Stimulated activated CD8-positive, alpha-beta memory T cell treated with anti-CD3 and anti-CD28 coated beads, Interleukin-12 subunit alpha, Interleukin-12 subunit beta, amount 100 ng/mL, for 24 hours (primary cell): Measurements from ENCODE around the gene NIM1K.
A peak's percentile ranks its signal among the peaks of the same experiment; 100 is the strongest.
"Not testable (repeated sequence)": the region's sequence is repeated elsewhere in the genome, so short reads cannot be mapped to it uniquely, and the experiment has no call there.

Source experiments
- DNase-seq: peaks from one replicate; pipeline ENCODE4 v3.0.0-alpha.2; 2020; ENCODE audit errors: extremely low read depth

NIM1K gene

DNA sequence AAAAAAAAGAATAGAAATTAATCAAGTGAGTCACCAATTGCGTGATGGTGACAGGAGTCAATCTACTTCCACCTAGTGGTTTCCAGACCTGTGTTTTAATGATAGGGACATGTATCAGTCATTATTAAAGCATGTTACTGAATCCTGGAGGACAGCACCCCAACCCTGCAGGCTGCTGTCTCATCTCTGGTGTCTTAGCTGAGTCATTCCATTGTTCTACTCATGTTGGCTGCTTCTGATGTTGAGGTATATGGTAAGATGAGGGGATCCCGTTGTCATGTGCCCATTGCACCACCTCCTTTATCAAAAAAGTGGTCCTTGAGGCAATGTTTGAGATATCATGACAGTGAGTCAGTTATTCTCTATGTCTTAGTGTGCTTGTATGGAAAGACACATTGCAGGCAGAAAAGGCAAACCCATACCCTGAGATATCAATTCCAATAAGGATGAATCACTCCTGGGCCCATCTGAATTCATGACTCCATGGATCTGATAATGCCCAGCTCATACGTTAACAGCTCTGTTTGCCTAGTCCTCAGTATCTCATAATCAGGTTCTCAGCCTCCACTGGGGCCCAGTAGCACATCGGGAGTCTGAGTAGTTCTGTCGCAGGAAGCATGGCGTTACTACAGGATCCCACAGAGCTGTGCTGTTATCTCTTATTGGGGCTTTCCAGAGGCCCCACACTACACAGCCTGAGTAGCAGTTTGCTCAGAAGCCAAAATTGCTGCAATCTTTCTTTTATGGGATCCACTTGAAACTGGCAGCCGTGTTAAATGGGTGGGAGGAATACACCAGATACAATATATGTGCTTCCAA, 90.0 kb downstream of the NIM1K start:
- DNase-seq: peak; percentile 1

DNA sequence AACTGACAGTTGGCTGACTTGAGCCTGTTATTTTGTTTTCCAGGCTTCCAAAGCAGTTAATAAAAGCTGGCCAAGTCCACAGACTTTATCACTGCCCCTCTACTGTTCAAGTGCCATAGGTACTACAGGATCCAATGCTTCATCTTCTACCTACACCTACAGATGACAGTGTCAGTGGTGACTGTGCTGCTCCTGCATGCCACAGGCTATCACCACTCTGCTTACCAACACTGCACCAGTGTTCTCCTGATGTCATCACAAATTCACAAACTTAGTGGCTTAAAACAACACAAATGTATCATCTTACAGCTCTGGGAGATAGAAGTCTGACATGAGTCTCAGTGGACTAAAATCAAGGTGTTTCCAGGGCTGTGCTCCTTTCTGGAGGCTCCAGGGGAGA, 94.6 kb downstream of the NIM1K start:
- DNase-seq: no peak

DNA sequence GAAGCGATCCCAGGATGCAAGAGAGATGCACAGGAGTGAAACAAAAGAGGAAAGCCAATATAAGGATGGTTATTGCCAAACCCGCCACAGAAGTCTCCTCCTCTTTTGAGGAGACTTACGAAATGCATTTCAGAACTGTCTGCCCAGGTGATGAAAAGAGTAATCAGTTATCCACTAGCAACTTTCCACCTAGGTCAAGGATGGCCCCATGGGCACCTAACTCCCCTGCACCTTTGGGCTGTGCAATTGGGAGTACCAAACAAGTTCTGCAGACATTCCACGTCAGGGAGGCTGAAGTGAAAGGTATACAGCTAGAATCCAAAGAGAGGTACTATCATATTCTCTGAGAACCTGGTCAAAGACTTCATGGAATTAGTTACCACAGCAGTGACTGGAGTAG, 95.5 kb downstream of the NIM1K start:
- no peak for DNase-seq

DNA sequence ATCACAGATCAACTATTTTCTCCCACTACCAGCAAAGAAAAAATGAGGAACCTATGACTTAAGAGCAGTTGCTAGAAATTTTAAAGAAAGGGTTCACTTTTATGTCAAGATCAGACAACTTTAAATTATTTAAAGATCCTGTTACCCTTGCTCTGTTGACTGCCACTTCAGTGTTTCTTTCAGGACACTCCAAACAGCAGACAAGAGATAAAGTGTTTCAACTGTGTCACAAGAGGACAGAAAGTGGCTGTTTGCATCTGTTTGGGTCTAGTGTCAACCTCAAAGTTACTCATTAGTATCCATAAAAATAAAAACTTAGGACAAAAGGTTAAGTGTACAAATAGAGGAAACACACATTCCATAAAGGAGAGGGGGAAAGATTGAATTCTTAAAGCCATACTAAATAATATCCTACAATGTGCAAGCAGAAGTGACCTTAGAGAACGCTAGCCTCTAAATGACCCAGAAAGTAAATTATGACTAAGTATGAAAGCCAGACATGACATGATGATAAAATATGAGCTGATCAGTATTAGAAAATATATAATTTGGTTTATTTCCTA, 96.3 kb downstream of the NIM1K start:
- no peak for DNase-seq

DNA sequence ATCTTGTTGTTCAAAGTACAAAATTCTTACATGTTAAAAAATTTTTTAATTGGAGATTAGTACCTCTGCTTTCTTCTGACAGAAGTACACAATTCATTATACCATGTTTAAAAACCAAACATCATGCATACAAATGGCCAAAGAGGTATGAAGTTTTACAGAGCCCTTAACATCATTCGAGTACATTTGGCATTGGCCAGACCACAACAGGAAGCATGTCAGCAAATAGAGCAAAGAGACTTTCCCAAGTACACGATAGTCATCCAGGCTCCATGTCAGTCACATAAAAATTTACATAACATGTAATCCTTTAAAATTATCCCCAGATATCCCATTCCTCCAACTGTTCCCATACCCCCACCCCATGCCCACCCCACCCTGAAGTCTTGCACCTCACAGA, 98.7 kb downstream of the NIM1K start:
- DNase-seq: no peak

DNA sequence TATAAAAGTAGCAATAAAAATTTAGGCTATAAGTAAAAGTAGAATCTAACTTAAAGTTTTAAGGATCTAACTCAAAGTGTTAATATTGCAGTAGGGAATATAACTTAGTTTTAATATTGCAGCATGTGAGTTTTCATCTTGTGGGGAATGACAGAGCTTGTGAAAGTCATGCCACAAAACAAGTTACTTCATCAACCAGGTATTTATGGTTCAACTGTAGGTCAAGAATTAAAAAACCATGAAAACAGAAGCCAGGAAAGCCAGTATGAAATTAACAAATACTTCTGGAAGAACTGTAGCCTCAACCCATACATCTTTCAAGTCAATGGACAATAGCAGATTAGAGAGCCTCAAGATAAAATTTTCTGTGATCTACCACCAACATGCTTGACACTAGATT, 102.2 kb downstream of the NIM1K start:
- DNase-seq: no peak

DNA sequence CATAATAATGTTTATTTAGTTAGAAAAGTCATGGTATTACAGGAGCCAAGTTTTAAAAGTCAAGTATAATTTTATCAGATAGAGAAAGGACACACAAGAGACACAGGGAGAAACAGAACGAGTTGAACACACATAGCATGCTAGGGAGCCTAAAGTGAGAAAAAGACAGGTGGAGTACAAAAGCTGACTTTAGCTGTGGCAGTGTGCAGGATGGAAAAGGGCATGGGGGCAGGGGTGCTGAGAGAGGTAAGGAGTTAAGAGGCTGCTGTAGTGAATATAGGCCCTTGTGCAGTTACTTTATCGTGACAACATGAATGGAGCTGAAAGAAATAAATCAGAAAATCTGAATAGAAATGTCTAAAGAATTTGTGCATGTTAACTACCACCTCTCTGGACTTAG, 103.2 kb downstream of the NIM1K start:
- no peak for DNase-seq

DNA sequence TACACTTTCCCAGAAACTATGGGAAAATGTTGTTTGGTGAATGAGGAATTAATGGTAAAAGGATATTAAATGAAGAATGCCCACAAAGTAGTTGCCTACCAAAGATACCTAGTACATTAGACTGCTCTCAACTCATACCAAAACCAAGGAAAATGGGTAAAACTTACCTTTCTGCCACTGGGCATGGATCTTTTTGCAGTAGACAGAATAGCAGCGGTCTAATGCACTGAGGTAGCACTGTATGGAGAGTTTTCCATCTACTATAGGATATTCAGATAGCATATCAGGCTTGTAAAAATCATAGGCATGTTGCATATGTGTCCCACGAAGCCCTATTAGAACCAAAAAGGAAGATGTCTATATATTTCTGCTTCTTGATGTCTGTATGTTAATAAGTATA, 104.8 kb downstream of the NIM1K start:
- DNase-seq: no peak

DNA sequence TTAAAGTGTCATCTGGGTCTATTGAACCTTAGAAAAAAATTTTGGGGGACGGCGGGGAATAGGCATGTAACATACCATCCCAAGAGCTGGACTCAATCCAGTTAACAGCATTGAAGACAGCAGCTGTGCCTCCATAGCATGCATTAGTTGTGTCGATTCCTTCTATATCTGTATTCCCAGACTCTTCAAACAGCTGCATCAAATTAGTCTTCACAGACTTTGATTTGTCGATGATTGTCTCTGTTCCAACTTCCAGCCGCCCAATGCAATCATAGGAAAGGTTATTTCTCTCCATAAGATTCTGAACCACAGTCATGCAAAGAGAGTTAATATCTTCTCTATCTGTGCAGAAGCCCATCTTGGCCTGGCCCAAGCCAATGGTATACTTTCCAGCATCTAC, 106.4 kb downstream of the NIM1K start:
- DNase-seq: no peak

DNA sequence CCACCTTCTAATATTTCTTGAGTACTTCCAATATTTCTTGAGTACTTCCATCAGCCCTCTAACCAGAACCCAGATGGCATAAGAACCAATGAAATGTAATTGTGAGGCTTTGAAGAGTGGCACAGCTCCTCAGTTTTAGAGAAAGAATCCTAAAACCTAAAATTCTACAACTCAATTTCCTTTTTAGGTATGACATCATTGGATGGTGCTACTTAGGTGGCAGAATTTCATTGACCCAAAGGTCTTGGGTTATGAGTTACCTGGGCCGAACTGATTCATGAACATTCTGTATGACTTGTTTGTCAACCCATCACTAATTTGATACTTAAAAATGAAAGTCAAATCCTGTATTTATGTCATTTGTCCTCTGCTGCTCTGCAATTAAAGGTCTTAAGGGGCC, 108.1 kb downstream of the NIM1K start:
- DNase-seq: no peak

DNA sequence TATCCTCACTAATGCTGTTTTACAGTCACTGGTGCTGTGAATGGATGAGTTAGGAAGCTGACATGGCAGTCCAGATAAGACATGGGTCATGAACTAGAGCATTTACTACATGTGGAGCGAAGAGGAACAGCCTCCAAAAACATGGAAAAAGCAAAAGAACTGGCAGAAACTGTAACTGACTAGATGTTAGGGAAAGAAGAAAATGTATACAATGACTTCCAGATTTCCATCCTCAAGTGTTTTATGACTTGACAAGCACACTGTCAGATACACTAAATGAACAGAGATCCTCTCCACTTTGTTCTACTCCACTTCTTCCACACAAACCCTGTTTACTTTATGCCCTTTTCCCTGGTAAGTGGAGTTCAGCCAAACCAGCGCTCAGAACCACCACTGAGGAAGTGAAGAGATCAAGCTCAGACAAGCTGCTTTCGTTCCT, 109.6 kb downstream of the NIM1K start:
- DNase-seq: no peak

DNA sequence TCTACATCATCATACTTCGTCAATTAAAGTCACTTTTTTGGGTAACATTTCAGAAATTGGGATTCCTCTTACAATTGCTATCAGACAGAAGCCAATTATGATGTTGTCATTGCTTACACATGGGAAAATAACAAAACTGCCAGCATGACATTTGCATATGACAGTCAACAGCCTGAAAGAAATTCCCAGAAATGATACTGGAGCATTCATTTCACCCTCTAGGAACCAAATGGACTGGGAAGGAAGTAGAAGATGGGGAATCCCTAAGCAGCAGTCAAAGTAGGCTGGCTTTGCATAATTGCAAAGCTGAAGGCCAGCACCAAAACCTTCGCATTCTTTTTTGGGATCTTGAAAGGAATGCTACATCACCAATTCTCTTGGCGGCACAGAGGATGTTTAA, 110.5 kb downstream of the NIM1K start:
- no peak for DNase-seq

DNA sequence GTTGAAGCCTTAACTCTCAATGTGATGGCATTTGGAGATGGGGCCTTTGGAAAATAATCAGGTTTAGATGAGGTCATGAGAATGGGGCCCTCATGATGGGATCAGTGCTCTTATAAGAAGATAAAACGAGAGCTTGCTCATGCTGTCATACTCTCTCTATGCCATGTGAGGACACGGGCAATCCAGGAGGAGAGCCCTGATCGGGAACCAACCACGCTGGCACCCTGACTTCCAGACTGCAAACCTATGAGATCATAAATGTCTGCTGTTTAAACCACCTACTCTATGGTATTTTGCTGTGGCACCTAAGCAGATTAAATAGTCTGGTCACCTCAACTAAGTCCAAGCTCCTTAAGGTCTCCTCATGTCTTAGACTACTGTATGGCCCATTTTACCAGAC, 111.2 kb downstream of the NIM1K start:
- DNase-seq: no peak

DNA sequence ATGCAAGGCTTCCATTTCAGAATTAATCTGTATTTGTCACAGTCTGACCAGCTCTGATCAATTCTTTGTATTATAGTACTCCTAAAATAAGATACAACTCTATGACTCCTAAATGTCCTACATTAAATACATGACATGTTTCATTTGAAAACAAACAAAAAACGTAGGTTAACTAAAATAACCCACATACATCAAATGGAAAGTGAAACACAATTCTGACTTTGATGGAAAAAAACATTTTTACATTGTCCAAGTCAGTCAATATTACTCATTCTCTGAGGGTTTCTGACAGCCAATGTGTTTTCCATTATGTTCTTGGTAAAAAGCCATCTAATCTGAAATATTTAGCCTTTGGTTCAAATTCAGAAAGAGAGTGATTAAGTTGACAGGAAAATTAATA, 112.5 kb downstream of the NIM1K start:
- DNase-seq: no peak

DNA sequence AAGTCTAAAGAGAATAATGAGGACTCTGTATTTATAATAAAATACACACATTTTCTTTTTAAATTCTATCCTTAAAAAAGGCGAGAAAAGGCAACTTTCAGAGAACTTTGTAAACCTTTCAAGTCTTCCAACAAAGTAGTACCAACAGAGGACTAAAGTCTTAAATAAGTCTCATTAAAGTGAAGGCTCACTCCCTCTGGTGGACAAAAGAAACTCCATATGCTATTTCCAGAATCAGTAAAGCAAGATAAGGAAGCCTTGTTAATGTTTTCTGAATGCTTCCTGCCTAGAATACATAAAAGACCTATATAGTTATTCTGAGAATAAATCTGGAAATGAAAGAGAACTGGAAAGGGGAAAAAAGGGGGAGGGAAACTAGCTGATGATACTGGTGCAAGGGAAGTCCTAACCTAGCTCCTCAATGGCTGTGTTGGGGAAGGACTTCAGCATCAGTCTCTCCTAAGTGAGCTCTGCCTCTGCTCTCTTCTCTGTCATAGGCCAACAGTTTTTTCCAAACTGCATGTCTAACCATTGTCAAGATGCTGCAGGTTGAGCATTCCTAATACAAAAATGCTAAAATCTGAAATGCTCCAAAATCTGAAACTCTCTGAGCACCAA, 114.0 kb downstream of the NIM1K start:
- DNase-seq: no peak

DNA sequence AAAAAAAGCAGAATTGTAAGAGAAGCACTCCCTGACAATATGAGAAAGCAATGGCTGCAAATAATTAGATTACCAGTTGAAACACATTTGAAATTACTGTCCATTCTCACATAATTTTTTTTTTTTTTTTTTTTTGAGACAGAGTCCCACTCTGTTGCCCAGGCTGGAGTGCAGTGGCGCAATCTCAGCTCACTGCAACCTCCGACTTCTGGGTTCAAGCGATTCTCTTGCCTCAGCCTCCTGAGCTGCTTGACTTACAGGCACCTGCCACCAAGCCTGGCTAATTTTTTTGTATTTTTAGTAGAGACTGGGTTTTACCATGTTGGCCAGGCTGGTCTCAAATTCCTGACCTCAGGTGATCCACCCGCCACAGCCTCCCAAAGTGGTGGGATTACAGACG, 114.9 kb downstream of the NIM1K start:
- not testable (repeated sequence) for DNase-seq

DNA sequence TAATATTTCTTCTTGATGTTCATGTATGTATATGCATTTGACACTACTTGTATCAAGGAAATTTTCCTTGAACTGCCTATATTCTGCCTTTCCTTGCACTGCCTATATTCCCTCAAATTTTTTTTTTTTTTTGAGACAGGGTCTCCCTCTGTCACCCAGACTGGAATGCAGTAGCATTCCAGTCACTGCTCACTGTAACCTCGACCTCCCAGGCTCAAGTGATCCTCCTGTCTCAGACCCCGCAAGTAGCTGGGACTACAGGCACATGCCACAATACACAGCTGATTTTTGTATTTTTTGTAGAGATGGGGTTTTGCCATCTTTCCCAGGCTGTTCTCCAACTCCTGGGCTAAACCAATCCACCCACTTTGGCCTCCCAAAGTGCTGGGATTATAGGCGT, 117.1 kb downstream of the NIM1K start:
- DNase-seq: no peak

DNA sequence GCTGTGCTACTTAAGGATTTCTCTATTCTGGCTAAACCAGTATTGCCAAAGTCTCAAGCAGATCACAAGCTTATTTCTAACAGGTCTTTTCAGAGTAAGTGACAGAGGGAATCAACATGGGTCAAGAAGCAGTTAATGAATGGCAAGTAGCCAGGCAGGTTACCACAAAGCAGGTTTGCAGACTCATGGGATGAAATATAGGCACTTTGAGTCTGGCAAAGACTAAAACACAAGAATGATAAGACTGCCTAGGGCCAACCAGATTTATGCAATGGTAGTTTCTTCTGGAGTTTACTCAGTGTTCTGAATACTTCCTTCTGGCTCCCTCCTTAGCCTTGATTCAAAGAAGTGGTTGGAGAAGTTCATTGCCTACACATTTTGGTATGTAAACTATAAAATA, 117.6 kb downstream of the NIM1K start:
- DNase-seq: no peak

DNA sequence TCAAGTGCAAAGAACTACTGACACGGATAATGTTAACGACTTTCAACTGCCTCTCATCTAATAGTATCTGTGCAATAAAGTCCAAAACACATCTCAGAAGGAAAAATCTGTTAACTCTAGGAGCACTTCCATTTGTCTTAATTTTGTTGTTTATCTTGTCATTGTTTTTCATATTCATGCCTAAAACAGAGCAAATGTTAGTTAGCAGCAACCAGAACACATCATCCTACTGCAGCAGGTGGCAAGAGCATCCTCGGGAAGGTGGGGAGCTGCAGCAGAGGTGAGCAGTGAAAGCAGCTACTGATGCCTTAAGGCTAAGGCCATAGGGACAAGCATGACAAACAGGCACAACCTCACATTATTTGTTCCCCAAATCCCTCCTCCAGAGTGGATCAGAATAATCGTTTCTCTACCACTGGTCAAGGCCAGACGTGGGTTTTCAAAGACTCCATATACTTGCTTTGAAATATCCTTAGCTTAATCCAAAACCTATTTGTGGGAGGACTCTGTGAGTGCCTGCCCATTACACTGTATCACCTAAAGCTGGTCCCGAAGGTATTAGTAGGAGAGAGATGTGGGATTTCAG, 120.1 kb downstream of the NIM1K start:
- DNase-seq: no peak

DNA sequence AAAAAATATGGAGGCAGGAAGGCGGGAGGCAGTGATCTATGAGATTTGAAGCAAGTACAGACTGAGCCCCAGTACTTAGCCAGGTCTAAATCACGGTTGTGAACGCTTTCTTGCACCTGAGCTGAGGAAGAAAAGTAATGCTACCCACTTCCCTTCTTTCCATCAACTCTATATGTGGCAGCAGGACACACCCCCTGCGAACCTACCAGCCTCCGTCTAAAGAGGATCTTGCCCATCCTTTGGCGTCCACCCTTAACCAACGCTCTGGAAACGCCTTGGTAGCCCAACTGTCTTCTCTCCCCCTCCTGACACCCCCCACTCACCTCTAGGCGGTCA, 120.6 kb downstream of the NIM1K start:
- DNase-seq: no peak

DNA sequence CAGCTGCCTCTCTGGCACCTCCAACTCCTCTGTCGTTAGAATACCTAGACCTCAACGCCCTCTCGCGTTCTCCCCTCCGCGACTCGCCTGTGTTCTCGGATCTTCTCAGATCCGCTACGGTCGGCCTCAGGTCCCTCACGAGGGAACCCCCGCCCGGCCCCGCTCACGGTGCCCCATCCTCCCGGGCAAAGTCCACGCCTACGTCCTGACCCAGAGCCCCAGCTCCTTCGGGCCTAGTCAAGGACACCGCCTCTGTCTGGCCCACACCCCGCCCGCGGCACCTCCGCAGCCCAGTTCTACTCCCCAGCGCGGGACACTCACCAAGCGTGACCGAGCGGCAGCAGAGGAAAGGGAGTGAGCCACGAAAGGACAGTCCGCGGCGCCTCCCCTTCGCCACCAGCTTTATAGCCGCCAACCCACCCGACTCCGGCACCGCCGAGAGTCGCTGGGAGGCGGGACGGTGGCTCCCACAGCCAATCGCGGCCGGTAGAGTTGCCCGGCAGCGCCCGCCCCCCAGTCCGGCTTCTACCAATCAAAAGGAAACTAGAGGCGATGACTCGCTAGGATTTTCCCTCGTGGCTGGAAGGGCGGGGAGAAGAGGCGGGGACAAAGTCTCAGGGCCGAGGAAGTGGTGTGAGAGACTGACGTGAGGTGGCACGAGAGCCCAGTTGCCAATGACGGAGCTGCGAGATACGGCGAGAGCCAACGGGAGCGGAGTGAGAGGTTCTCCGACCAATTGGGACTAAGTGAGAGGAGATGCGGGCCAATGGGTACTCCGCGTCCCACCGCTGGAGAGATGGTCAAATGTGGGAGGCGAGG, 121.2 kb downstream of the NIM1K start, which contains the start of gene HMGCS1:
Gene HMGCS1, minus strand, starts transcription at position 378 of the 819 bp plus-strand sequence. CDS start 14,447 bp downstream, outside the sequence.
- peak; percentile 94 for DNase-seq

DNA sequence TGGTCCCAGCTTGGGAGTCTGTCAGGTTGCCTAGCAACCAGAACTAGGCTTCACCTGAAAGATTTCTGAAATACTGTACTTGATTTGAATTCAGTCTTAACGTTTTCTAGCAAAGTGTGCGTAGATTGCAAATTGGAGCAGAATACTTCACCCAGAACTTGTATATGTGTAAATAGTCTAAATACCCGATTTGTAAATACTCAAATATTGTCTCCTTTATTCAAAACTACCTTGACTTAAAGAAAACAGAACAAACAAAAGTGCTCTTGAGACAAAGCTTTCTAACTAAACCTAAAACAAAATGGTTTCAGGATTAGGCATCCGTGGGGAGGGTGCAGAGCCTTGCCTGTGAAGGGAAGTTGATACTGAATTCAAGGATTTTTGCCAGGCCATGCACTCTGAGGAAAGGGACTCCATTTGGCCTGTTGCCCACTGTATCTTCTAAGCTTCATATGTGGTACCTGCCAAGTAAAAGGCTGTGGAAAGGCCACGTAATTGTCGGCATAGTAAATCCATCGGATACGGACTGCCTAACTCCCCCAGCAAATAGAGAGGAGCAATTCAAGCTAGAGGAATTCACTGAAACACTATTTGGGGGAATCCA, 121.9 kb downstream of the NIM1K start:
- no peak for DNase-seq
